ENCODE results near the gene SGMS1. TPM values are rescaled to one million over a fixed set of nuclear protein-coding genes. Genes with fewer than 3 reads are reported as not detected.

Gene SGMS1
- total RNA-seq, 4 donors from 2014 or later = 64.3 to 132 (median 87.0) TPM

DNA sequence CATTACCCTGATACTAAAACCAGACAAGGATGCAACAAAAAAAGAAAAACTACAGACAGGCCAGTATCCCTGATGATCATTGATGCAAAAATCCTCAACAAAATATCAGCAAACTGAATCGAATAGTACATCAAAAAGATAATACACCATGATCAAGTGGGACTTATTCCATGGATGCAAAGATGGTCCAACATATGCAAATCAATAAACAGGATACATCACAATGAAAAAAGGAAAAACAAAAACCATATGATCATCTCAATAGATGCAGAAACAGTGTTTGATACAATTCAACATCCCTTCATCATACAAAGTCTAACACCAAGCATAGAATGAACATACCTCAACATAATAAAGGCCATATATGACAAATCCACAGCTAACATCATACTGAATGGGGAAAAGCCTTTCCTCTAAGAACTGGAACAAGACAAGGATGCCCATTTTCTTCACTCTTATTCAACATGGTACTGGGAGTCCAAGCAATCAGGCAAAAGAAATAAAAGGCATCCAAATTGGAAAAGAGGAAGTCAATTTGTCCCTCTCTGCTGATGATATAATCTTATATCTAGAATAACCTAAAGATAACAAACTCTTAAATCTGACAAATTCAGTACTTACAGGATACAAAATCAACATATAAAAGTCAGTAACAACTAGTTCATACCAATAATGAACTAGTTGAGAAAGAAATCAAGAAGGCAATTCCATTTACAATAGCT is 323.6 kb downstream of the SGMS1 start:
- no peak for DNase-seq (ENCODE audit: extremely low spot score)
- H3K9me3 ChIP-seq = peaks cover 0 to 5% (median 0%) of the 10 kb centered on the region in 4 donors
- WGBS = 93% methylated on average over 1 of the region's 1 CpG
- intact Hi-C loops (cut with DNase I) = no loop called here
- H3K4me3 ChIP-seq = no peak overlapping the region
- H3K4me1 ChIP-seq = no peaks in the 10 kb centered on the region
- no peak for TF ChIP-seq CTCF (IDR thresholded peaks at IDR 0.05)
- no peak for TF ChIP-seq POLR2AphosphoS5 (IDR thresholded peaks at IDR 0.05)
- no peak for TF ChIP-seq EP300 (IDR thresholded peaks at IDR 0.05)
- TF ChIP-seq POLR2A (IDR thresholded peaks at IDR 0.05; ENCODE audit: low read depth) = no peak
- peaks cover 0 to 3% (median 0%) of the 10 kb centered on the region in 4 donors for H3K36me3 ChIP-seq
- H3K27ac ChIP-seq (replicated peaks in 1 of 4) = no peak overlapping the region
- H3K27me3 ChIP-seq = no peaks in the 10 kb centered on the region

DNA sequence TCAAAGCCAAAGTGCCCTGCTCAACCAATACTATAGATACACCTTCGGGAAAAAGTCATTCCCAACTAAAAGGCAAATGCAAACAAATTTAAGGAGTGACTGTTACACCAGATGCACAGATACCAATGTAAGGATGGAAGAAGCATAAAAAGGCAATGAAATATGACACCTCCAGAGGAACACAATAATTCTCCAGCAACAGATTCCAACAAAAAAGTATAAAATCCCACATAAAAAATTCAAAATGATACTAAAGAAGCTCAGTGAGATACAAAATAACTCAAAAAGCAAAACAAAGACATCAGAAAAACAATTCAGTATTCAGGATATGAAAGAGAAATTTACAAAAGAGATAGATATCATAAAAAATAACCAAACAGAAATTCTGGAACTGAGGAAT is 328.4 kb downstream of the SGMS1 start:
- Histone ChIP-seq H3K27me3 (no peaks in the 10 kb centered on the region), H3K36me3 (no peaks in the 10 kb centered on the region), H3K9me3 (peaks cover 0 to 5% (median 0%) of the 10 kb centered on the region in 4 donors), H3K4me3 (no peak overlapping the region), H3K27ac (replicated peaks in 1 of 4) (no peak overlapping the region), H3K4me1 (no peaks in the 10 kb centered on the region)
- DNase-seq (ENCODE audit: extremely low spot score) = no peak
- intact Hi-C loops (cut with DNase I) = no loop called here
- TF ChIP-seq CTCF (IDR thresholded peaks at IDR 0.05) (no peak), POLR2AphosphoS5 (IDR thresholded peaks at IDR 0.05) (no peak), POLR2A (IDR thresholded peaks at IDR 0.05; ENCODE audit: low read depth) (no peak), EP300 (IDR thresholded peaks at IDR 0.05) (no peak)
- WGBS = 96% methylated on average over 1 of the region's 1 CpG

- TF ChIP-seq CTCF (IDR thresholded peaks at IDR 0.05) (no peak), POLR2A (IDR thresholded peaks at IDR 0.05; ENCODE audit: low read depth) (no peak), EP300 (IDR thresholded peaks at IDR 0.05) (no peak), POLR2AphosphoS5 (IDR thresholded peaks at IDR 0.05) (no peak)
- H3K4me3 ChIP-seq = no peak overlapping the region
- 100% methylated on average over 1 of the region's 1 CpG for WGBS
- H3K9me3 ChIP-seq = peaks cover 0 to 5% (median 0%) of the 10 kb centered on the region in 4 donors
- intact Hi-C loops (cut with DNase I) = no loop called here
- H3K27me3 ChIP-seq = no peaks in the 10 kb centered on the region
- H3K36me3 ChIP-seq = no peaks in the 10 kb centered on the region
- no peak for DNase-seq (ENCODE audit: extremely low spot score)
- H3K27ac ChIP-seq (replicated peaks in 1 of 4) = no peak overlapping the region
- no peaks in the 10 kb centered on the region for H3K4me1 ChIP-seq
Measured at GRCh38 chr10:50294582-50294981, 329.2 kb downstream of the SGMS1 start.

- Histone ChIP-seq H3K4me1 (no peaks in the 10 kb centered on the region), H3K9me3 (peaks cover 0 to 5% (median 0%) of the 10 kb centered on the region in 4 donors), H3K4me3 (no peak overlapping the region), H3K36me3 (no peaks in the 10 kb centered on the region), H3K27me3 (no peaks in the 10 kb centered on the region), H3K27ac (replicated peaks in 1 of 4) (no peak overlapping the region)
- intact Hi-C loops (cut with DNase I) = no loop called here
- 91% methylated on average over 5 of the region's 5 CpGs for WGBS
- TF ChIP-seq CTCF (IDR thresholded peaks at IDR 0.05) (no peak), POLR2A (IDR thresholded peaks at IDR 0.05; ENCODE audit: low read depth) (no peak), EP300 (IDR thresholded peaks at IDR 0.05) (no peak), POLR2AphosphoS5 (IDR thresholded peaks at IDR 0.05) (no peak)
- no peak for DNase-seq (ENCODE audit: extremely low spot score)
Measured at GRCh38 chr10:50293513-50294313, 330.0 kb downstream of the SGMS1 start.
